ENCODE results near the gene JUP. TPM values are rescaled to one million over a fixed set of nuclear protein-coding genes. Genes with fewer than 3 reads are reported as not detected.

Gene JUP
- total and polyA plus RNA-seq, 2 of the 4 experiments (the other 2 are of a cell fraction), result 12.9 to 27.3 TPM

DNA sequence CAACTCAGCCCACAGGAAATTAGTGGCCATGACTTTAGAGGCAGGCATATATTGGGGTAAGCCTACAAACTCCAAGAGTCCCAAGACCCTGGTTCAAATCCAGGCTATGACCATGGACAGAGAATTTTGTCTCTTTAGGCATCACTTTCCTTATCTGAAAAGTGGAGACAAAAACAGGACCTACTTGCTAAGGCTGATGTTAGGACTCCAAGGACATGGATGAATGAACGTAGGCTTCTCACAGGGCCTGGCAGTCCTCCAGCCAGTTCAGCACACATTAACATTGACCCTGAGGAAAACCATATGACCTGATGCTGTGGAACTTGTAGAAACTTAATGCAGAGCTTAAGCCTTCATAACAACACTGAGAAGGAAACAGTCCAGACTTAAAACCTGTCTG, 27.7 kb upstream of the JUP start:
- H3K14ac ChIP-seq (replicated peaks; ENCODE audit: low read depth, low read length), result peak overlapping the region; percentile 100
- CTCF ChIA-PET, result no interaction called here
- peak overlapping the region; percentile 93 for H3K27ac ChIP-seq (ENCODE audit: insufficient read depth, low read length)
- peaks cover 52% of the 10 kb centered on the region for H4K20me1 ChIP-seq (ENCODE audit: insufficient read depth, low read length)
- H2BK20ac ChIP-seq (ENCODE audit: low read depth, low read length), result no peak overlapping the region
- peak overlapping the region; percentile 22 for H3K18ac ChIP-seq (ENCODE audit: low read depth, low read length)
- H3K4me1 ChIP-seq (ENCODE audit: control insufficient read depth, insufficient read depth, low read length), result peaks cover 23% of the 10 kb centered on the region
- BruUV-seq (replicated peaks), result no TSS peak
- H3K79me1 ChIP-seq (ENCODE audit: low read depth in 1 of 2, low read length in 2 of 2), result peaks cover 22 to 87% of the 10 kb centered on the region in 2 experiments
- POLR2A ChIA-PET (ENCODE audit: unreplicated experiment), result interaction anchor here (1.2 kb wide), 1 partner anchor 10 kb away, joined by 3 read pairs; no protein-coding TSS in a partner anchor
- H4K5ac ChIP-seq (ENCODE audit: low read depth, low read length), result peak overlapping the region; percentile 92
- peak overlapping the region; percentile 96 for H3K9ac ChIP-seq (ENCODE audit: low read depth, low read length)
- peak overlapping the region; percentile 100 for H2AK9ac ChIP-seq (replicated peaks; ENCODE audit: low read depth, low read length, poor library complexity)
- peaks cover 30% of the 10 kb centered on the region for H3K9me1 ChIP-seq (ENCODE audit: insufficient read depth, low read length)
- H2BK120ac ChIP-seq (ENCODE audit: low read depth, low read length), result peak overlapping the region; percentile 45; the same call in 1 of the 2 replicates
- dilution Hi-C loops (cut with HindIII; ENCODE audit: low sequenced_read_pairs, unreplicated experiment), result no loop called here
- DNase-seq, result peak; percentile 36
- H3K56ac ChIP-seq (ENCODE audit: extremely low read depth, insufficient read depth, low read length), result peak overlapping the region; percentile 96
- H2AFZ ChIP-seq (replicated peaks; ENCODE audit: low read length, poor library complexity), result peak overlapping the region; percentile 94
- H3K4ac ChIP-seq (ENCODE audit: low read depth, low read length), result peak overlapping the region; percentile 100
- TF ChIP-seq SMC3 (IDR thresholded peaks at IDR 0.05; ENCODE audit: low read depth, low read length) (no peak), CHD1 (IDR thresholded peaks at IDR 0.05; ENCODE audit: low read depth, low read length) (no peak), POLR2A (IDR thresholded peaks at IDR 0.05; ENCODE audit: low read depth, low read length) (no peak), RCOR1 (IDR thresholded peaks at IDR 0.05; ENCODE audit: insufficient replicate concordance, low read length) (no peak), RFX5 (IDR thresholded peaks at IDR 0.05; ENCODE audit: low read depth, low read length) (no peak), NFE2L2 (IDR thresholded peaks at IDR 0.05; ENCODE audit: low read depth, low read length) (no peak), MAZ (IDR thresholded peaks at IDR 0.05; ENCODE audit: borderline replicate concordance, low read depth, low read length) (no peak), CTCF (conservative IDR thresholded peaks at IDR 0.05; ENCODE audit: low read depth, low read length) (no peak), CEBPB (IDR thresholded peaks at IDR 0.05; ENCODE audit: low read depth, low read length) (no peak), FOS (IDR thresholded peaks at IDR 0.05; ENCODE audit: low read depth, low read length) (no peak), MXI1 (IDR thresholded peaks at IDR 0.05; ENCODE audit: borderline replicate concordance, low read depth, low read length) (no peak), BHLHE40 (IDR thresholded peaks at IDR 0.05; ENCODE audit: low read depth, low read length) (no peak), MAFK (IDR thresholded peaks at IDR 0.05; ENCODE audit: low read depth, low read length) (no peak), RAD21 (IDR thresholded peaks at IDR 0.05; ENCODE audit: low read length) (no peak)
- TF ChIP-seq, protein P1, sequence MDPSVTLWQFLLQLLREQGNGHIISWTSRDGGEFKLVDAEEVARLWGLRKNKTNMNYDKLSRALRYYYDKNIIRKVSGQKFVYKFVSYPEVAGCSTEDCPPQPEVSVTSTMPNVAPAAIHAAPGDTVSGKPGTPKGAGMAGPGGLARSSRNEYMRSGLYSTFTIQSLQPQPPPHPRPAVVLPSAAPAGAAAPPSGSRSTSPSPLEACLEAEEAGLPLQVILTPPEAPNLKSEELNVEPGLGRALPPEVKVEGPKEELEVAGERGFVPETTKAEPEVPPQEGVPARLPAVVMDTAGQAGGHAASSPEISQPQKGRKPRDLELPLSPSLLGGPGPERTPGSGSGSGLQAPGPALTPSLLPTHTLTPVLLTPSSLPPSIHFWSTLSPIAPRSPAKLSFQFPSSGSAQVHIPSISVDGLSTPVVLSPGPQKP (IDR thresholded peaks at IDR 0.05; ENCODE audit: borderline replicate concordance, low read depth, low read length), result no peak
- TF ChIP-seq, protein P2, sequence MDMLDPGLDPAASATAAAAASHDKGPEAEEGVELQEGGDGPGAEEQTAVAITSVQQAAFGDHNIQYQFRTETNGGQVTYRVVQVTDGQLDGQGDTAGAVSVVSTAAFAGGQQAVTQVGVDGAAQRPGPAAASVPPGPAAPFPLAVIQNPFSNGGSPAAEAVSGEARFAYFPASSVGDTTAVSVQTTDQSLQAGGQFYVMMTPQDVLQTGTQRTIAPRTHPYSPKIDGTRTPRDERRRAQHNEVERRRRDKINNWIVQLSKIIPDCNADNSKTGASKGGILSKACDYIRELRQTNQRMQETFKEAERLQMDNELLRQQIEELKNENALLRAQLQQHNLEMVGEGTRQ (IDR thresholded peaks at IDR 0.05; ENCODE audit: low read depth, low read length), result no peak
- H4K8ac ChIP-seq (ENCODE audit: low read depth in 2 of 2, low read length in 2 of 2), result peak overlapping the region; percentile 92 to 94; a peak in 3 of 4 replicates
- peak overlapping the region; percentile 94 for H2BK5ac ChIP-seq (ENCODE audit: low read depth, low read length, poor library complexity, severe bottlenecking)
- peak overlapping the region; percentile 88 for H3K4me3 ChIP-seq (ENCODE audit: insufficient read depth, low read depth, low read length)
- peak overlapping the region; percentile 93 for H2AK5ac ChIP-seq (ENCODE audit: low read depth, low read length)
- in situ Hi-C loops (cut with MboI; ENCODE audit: low sequenced_read_pairs), result no loop called here
- H3K36me3 ChIP-seq (ENCODE audit: control insufficient read depth, insufficient read depth, low read length), result peaks cover 19% of the 10 kb centered on the region
- H3K4me2 ChIP-seq (ENCODE audit: low read depth, low read length), result peak overlapping the region; percentile 94
- no peak for ATAC-seq (ENCODE audit: low read depth)
- H2BK15ac ChIP-seq (ENCODE audit: low read depth, low read length), result no peak overlapping the region
- H3K9me3 ChIP-seq (ENCODE audit: control insufficient read depth, insufficient read depth, low read length), result no peaks in the 10 kb centered on the region
- no peaks in the 10 kb centered on the region for H3K27me3 ChIP-seq (ENCODE audit: control insufficient read depth, insufficient read depth, low read length)
- no CpG with 5 or more reads among the region's 1 CpG for WGBS, 2 experiments (ENCODE audit: extremely low coverage in 2 of 2, insufficient read length in 1 of 2)
- intact Hi-C loops (cut with micrococcal nuclease), result no loop called here
- H4K91ac ChIP-seq (ENCODE audit: insufficient read depth, low read depth, low read length), result peak overlapping the region; percentile 95
- H3K23ac ChIP-seq (ENCODE audit: low read depth, low read length), result peak overlapping the region; percentile 95
